ENCODE results near the gene RBM45.
"Not testable (repeated sequence)": the region's sequence is repeated elsewhere in the genome, so short reads cannot be mapped to it uniquely, and the experiment has no call there.

Gene RBM45

GRCh38 chr2:178072000-178072382, 40.2 kb upstream of the RBM45 start:
- peak overlapping the region; percentile 48 for H3K4me3 ChIP-seq (replicated peaks; ENCODE audit: low read depth, low read length)
- TF ChIP-seq, protein P1, sequence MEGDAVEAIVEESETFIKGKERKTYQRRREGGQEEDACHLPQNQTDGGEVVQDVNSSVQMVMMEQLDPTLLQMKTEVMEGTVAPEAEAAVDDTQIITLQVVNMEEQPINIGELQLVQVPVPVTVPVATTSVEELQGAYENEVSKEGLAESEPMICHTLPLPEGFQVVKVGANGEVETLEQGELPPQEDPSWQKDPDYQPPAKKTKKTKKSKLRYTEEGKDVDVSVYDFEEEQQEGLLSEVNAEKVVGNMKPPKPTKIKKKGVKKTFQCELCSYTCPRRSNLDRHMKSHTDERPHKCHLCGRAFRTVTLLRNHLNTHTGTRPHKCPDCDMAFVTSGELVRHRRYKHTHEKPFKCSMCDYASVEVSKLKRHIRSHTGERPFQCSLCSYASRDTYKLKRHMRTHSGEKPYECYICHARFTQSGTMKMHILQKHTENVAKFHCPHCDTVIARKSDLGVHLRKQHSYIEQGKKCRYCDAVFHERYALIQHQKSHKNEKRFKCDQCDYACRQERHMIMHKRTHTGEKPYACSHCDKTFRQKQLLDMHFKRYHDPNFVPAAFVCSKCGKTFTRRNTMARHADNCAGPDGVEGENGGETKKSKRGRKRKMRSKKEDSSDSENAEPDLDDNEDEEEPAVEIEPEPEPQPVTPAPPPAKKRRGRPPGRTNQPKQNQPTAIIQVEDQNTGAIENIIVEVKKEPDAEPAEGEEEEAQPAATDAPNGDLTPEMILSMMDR (IDR thresholded peaks at IDR 0.05; ENCODE audit: low read depth, low read length, missing control alignments): no peak

DNA sequence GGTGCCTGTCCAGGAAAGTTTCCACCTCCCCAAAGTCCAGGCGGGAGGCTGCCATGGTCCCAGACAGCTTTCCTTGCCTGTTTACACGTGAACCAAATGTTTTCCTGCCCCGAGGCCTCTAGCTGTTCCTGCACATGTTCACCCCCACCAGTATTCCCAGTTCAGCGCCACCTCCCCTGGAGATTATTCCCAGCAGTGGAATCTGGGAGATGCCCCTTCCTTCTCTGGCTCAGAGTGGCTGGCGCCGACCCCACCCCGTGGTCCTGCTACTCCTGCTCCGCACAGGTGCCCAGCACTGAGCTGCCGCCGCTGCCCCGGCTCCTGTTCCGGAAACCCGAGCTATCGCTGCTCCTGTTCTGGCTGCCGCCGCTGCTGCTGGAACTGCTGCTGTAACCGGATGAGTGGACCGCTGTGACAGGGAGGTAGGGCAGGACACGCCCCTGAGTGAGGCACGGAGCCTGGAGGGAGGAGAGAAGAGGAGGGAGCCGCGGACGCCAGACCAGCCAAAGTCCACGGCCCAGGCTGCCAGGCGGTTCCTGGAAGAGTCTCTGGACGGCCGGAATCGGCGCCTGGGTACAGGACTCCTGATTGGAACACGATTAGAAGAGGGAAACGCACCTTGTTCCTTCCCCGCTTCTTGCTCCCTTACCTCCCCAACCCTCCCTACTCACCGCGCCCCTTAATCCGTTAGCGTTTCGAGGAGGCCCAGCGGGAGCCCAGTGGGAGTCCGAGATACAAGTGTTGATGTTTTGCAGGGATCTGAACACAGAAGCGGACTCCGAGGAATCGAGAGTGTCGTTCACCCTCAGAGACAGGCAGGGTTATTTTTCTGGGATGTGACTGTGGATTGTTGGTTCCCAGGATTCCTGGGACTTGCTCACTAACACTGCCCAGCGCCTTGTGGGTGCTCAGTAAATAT, 39.6 kb upstream of the RBM45 start, which contains the start of gene PDE11A:
PDE11A (minus strand) TSS at position 395 of the 919 bp plus-strand sequence; CDS start at position 55, 340 bp downstream.
- peak; percentile 50 for DNase-seq (ENCODE audit: extremely low read depth, low read depth)
- TF ChIP-seq, protein P1 (IDR thresholded peaks at IDR 0.05; ENCODE audit: low read depth, low read length, missing control alignments): no peak
- peak within 1 kb of the TSS; percentile 48 for H3K4me3 ChIP-seq (replicated peaks; ENCODE audit: low read depth, low read length)

More at GRCh38 chr2:178072000-178072382, 40.2 kb upstream of the RBM45 start:
- no peak for DNase-seq (ENCODE audit: extremely low read depth, low read depth)

DNA sequence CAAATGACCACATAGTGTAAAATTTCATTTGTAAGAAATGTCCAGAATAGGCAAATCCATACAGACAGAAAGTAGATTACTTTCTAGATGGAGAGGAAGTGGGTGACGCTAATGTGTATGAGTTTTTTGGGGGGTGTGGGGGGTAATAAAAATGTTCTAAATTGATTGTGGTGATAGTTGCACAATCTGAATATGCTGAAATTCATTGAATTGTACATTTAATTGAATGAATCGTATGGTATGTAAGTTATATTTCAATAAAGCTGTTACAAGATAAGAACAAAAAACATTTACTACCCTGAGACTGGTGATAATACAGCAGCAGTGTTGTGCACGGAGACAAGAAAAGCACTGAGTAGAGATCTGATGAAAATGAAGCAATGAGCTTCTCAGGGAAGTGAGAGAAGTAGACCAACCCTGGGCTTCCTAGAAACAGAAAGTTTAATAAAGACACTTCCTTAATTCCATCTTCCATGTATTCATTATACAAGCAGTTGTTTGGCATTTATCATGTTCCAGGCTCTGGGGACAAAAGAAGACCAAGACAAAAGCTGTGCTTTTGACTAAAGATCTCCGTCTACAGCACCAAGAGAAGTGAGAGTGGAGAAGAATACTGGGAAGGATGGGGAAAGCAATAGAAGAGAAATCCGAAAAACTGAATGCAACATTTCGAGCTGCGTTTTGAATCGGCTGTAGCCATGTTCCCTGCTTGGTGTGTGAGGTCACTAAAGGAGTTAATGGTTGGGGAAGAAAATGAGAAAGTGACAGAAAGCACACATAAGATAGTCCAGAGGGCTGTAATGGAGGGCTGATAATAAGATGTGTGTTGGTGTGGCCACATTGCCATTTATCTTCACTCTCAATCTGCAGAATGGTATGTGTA, 37.9 kb upstream of the RBM45 start:
- H3K4me3 ChIP-seq (replicated peaks; ENCODE audit: low read depth, low read length): no peak overlapping the region
- no peak for DNase-seq (ENCODE audit: extremely low read depth, low read depth)
- TF ChIP-seq, protein P1 (IDR thresholded peaks at IDR 0.05; ENCODE audit: low read depth, low read length, missing control alignments): no peak

- no peak overlapping the region for H3K4me3 ChIP-seq (replicated peaks; ENCODE audit: low read depth, low read length)
- TF ChIP-seq, protein P1 (IDR thresholded peaks at IDR 0.05; ENCODE audit: low read depth, low read length, missing control alignments): no peak
- no peak for DNase-seq (ENCODE audit: extremely low read depth, low read depth)
These were observed 37.3 kb upstream of the RBM45 start for GRCh38 chr2:178075006-178075326.

DNA sequence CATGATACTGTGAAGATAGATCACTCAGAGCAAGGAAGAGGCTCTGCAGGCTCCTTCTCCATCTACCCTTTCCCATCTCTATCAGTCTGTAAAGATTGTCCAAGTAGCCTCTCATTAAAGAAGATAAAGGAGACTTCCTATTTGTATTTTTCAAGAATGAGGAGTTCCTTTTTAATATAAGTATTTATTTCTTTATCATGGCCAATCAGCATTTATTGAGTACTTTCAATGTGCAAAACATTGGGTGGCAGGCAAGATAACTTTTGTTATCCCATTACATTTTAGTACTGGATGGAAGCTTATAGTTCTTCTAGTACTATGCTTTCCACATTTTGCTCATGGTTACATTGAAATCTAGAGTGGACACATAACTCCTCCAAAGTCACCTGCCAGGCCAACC, 36.1 kb upstream of the RBM45 start:
- DNase-seq (ENCODE audit: extremely low read depth, low read depth): no peak
- TF ChIP-seq, protein P1 (IDR thresholded peaks at IDR 0.05; ENCODE audit: low read depth, low read length, missing control alignments): no peak
- H3K4me3 ChIP-seq (replicated peaks; ENCODE audit: low read depth, low read length): no peak overlapping the region

DNA sequence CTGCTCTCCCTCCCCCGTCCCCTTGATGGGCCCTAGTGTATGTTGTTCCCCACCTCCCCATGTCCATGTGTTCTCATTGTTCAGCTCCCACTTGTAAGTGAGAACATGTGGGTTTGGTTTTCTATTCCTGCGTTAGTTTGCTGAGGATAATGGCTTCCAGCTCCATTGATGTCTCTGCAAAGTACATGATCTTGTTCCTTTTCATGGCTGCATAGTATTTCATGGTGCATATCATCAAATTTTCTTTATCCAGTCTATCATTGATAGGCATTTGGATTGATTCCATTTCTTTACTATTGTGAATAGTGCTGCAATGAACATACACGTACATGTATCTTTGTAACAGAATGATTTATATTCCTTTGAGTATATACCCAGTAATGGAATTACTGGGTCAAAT, 33.0 kb upstream of the RBM45 start:
- not testable (repeated sequence) for DNase-seq (ENCODE audit: extremely low read depth, low read depth)

More for the DNA sequence above, 33.0 kb upstream of the RBM45 start:
- H3K4me3 ChIP-seq (replicated peaks; ENCODE audit: low read depth, low read length): not testable (repeated sequence)
